HL-60 (cell line): Measurements from ENCODE around the gene MYBPH.

ENCODE experiments used
- DNase-seq, 2 experiments: peaks; one replicate each; pipeline ENCODE4 v3.0.0-alpha.2; 2010 to 2020; ENCODE audit warnings: low read depth in 1 of 2, low spot score in 1 of 2
- H3K27ac ChIP-seq: fragments of 250-450 bp; sonication (Bioruptor Pico); replicated peaks from 2 replicates; pipeline ENCODE4 v1.5.1; 2020; ENCODE audit warnings: mild to moderate bottlenecking, moderate library complexity
- H3K27me3 ChIP-seq: fragments of 250-450 bp; sonication (Bioruptor Pico); 2 replicates; pipeline ENCODE4 v1.5.1; 2021; ENCODE audit warnings: mild to moderate bottlenecking, moderate library complexity; ENCODE audit not compliant: insufficient read depth, poor library complexity, severe bottlenecking
- H3K4me3 ChIP-seq: replicated peaks from 2 replicates; pipeline ENCODE4 v1.5.1; 2011; ENCODE audit warnings: mild to moderate bottlenecking, control low read depth, low read length; ENCODE audit not compliant: insufficient read depth
- GABPA ChIP-seq: IDR thresholded peaks from 2 replicates; pipeline ENCODE4 v1.6.1; 2012; ENCODE audit warnings: low read depth
- POLR2AphosphoS5 ChIP-seq: IDR thresholded peaks from 2 replicates; pipeline ENCODE4 v1.6.1; 2012; ENCODE audit warnings: low read depth
- SPI1 ChIP-seq: IDR thresholded peaks from 2 replicates; pipeline ENCODE4 v1.6.1; 2012; ENCODE audit warnings: low read depth, mild to moderate bottlenecking, borderline replicate concordance
- TF ChIP-seq, protein P1 (sequence below): IDR thresholded peaks from 2 replicates; pipeline ENCODE4 v1.6.1; 2012; ENCODE audit warnings: low read depth; ENCODE audit not compliant: insufficient replicate concordance
- TF ChIP-seq, protein P2 (sequence below): IDR thresholded peaks from one replicate; pipeline ENCODE4 v1.5.1; 2011; ENCODE audit warnings: low read length, control low read depth, inconsistent platforms; ENCODE audit not compliant: insufficient read depth

MYBPH gene

DNA sequence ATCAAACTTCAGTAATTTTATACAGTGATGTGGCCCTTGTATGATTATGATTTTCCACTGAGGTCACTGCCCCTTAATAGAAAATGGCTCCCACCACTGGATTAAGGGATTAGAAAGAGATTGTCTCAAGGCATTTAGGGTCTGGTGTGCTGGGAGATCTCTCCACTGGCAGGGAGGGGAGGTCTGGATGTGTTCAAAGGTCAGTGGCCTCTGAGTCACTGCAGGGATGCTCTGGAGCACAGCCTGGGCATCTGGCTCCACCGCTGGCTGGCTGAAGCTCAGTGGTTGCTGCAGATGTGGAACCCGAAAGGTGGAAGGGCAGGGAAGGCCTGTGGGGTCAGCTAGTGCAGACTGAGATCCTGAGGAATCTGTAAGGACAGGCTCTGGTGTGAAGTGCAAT lies 29.1 kb upstream of the MYBPH start:
- DNase-seq = no peak
- H3K27ac ChIP-seq = no peak overlapping the region
- H3K27me3 ChIP-seq = no peaks in the 10 kb centered on the region
- H3K4me3 ChIP-seq = no peak overlapping the region
- no peak for TF ChIP-seq POLR2AphosphoS5
- TF ChIP-seq, protein P1, sequence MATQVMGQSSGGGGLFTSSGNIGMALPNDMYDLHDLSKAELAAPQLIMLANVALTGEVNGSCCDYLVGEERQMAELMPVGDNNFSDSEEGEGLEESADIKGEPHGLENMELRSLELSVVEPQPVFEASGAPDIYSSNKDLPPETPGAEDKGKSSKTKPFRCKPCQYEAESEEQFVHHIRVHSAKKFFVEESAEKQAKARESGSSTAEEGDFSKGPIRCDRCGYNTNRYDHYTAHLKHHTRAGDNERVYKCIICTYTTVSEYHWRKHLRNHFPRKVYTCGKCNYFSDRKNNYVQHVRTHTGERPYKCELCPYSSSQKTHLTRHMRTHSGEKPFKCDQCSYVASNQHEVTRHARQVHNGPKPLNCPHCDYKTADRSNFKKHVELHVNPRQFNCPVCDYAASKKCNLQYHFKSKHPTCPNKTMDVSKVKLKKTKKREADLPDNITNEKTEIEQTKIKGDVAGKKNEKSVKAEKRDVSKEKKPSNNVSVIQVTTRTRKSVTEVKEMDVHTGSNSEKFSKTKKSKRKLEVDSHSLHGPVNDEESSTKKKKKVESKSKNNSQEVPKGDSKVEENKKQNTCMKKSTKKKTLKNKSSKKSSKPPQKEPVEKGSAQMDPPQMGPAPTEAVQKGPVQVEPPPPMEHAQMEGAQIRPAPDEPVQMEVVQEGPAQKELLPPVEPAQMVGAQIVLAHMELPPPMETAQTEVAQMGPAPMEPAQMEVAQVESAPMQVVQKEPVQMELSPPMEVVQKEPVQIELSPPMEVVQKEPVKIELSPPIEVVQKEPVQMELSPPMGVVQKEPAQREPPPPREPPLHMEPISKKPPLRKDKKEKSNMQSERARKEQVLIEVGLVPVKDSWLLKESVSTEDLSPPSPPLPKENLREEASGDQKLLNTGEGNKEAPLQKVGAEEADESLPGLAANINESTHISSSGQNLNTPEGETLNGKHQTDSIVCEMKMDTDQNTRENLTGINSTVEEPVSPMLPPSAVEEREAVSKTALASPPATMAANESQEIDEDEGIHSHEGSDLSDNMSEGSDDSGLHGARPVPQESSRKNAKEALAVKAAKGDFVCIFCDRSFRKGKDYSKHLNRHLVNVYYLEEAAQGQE = no peak
- TF ChIP-seq SPI1 = no peak
- TF ChIP-seq GABPA = no peak
- TF ChIP-seq, protein P2, sequence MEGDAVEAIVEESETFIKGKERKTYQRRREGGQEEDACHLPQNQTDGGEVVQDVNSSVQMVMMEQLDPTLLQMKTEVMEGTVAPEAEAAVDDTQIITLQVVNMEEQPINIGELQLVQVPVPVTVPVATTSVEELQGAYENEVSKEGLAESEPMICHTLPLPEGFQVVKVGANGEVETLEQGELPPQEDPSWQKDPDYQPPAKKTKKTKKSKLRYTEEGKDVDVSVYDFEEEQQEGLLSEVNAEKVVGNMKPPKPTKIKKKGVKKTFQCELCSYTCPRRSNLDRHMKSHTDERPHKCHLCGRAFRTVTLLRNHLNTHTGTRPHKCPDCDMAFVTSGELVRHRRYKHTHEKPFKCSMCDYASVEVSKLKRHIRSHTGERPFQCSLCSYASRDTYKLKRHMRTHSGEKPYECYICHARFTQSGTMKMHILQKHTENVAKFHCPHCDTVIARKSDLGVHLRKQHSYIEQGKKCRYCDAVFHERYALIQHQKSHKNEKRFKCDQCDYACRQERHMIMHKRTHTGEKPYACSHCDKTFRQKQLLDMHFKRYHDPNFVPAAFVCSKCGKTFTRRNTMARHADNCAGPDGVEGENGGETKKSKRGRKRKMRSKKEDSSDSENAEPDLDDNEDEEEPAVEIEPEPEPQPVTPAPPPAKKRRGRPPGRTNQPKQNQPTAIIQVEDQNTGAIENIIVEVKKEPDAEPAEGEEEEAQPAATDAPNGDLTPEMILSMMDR = no peak

DNA sequence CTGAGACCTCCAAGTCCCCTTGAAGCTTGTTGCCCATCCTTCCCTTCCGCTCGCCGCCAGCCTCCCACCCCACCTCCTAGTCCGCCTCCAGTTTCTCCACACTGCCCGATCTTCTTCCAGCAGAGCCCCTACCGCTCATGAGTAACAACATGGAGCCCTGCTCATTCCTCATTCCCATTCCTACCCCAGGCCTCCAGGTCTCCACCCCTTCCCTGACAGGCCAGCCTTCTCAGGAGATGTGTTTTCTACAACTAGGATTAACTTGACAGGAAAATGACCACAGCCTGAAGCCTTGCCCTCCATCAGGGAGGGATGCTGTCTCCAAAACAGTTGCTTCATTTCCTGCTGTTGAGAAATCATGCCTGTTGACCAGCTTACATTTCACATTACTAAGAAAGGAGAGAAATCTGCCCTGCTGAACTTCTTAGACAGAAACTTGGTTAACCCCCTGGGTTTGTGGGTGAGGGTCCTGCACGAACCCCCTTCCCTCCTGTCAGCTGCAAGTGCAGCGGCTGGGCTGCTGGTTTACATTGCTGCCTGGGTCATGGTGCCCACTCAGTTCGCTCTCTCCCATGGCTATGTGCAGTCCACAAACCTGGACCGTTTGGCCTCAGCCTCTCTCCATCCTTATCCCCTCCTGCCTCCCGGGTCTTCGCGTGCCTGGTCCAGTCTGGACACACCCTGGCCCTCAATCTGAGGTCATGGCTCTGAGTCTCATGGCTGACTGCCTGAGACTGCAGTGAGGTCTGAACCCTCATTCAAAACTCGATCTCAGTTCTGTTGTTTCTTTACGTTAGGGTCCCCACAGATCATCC lies 27.0 kb upstream of the MYBPH start:
- TF ChIP-seq POLR2AphosphoS5 = peak; percentile 60
- TF ChIP-seq, protein P1 = no peak
- DNase-seq = peak in 1 of 2 experiments; percentile 84
- no peaks in the 10 kb centered on the region for H3K27me3 ChIP-seq
- H3K27ac ChIP-seq = peak overlapping the region; percentile 76
- H3K4me3 ChIP-seq = no peak overlapping the region

DNA sequence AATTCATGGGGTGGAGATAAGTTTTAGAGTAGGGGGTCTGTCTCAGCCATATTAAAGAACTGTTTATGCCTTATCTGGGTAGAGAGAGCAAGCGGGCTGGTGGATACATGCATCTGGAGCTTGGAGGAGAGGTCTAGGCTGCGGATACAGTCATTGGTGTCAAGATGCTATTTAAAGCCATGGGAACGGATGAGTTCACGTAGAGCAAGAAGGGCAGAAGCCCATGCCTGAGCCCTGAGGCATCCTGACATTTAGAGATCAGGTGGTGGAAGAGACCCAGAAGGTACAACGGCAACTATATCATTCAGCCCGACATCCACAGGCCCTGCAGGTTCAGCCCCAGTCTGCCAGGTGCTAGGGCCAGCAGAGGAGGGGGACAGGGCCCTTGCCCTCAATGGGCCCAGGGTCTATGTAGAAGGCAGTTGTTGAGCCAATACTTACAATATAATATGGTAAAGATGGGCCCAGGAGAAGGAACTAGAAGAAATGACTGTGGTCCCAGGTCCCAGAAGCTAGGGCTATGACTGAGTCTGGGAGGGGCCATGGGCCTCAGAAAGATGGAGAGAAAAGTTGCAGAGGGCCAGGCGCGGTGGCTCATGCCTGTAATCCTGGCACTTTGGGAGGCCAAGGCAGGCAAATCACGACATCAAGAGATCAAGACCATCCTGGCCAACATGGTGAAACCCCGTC lies 26.0 kb upstream of the MYBPH start:
- no peak for TF ChIP-seq SPI1
- H3K27ac ChIP-seq = peak overlapping the region; percentile 76
- DNase-seq = no peak
- no peak overlapping the region for H3K4me3 ChIP-seq
- no peaks in the 10 kb centered on the region for H3K27me3 ChIP-seq

DNA sequence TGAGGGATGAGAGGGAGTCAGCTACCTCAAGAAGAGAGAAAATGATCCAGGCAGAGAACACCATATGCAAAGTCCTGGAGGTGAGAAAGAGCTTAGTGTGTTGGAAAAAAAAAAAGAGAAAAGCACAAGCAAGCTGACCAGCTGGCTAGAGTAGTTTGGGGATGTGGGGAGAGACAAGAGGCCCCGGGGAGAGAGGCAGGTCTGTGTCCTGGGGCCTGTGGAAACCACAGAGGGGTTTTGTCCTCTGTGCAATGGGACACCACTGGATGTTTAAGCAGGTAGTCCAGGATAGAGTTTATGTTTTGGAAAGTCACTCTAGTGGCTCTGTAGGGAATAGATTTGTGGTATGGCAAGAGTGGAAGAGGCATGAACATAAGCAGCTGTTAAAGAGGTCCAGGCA lies 25.3 kb upstream of the MYBPH start:
- H3K4me3 ChIP-seq = no peak overlapping the region
- no peaks in the 10 kb centered on the region for H3K27me3 ChIP-seq
- peak overlapping the region; percentile 76 for H3K27ac ChIP-seq
- DNase-seq = peak in 1 of 2 experiments; percentile 37
- TF ChIP-seq POLR2AphosphoS5 = no peak
- TF ChIP-seq, protein P2 = no peak
